Measurements from ENCODE around the gene KLF11.

KLF11 gene

DNA sequence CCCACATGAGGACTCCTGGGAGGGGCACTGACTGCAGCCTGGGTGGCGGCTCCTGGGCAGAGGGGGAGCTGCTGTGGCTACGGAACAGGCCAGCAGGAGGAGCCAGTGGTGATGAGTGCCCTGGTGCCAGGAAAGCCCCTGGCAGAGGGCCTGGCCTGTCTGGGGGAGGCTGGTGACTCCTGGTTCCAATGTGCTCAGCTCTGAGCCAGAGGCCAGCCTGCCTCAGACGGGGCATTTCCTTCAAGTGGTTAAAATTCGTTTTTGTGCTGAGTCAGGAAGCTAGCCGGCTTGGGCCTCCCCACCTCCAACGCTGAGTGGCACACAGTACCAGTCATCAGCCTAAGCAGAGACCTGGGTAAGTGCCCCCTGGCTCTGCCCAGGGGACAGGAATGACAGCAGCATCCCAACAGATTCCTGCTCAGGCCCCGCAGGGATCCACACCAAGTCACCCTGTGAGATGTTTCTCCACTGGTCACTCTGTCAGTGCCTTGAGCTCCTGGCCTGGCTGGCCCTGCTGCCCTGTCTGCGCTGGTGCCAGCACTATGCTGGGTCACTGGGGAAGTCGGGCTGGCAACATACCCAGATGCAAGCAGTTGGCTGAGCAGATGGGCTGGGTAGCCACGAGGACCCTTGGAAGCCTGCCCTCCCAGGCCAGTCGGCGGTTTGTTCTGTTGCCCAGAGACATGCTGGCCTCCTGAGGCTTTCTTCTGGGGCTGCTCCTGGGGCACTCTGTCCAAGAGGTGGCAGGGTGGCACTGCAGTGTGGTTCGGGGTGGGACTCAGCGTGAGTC is 7.1 kb upstream of the KLF11 start:
- peak; percentile 29 for DNase-seq
- in situ Hi-C loops (cut with MboI; ENCODE audit: low pct_unique_long_range_greater_than_20kb, low sequenced_read_pairs): no loop called here

DNA sequence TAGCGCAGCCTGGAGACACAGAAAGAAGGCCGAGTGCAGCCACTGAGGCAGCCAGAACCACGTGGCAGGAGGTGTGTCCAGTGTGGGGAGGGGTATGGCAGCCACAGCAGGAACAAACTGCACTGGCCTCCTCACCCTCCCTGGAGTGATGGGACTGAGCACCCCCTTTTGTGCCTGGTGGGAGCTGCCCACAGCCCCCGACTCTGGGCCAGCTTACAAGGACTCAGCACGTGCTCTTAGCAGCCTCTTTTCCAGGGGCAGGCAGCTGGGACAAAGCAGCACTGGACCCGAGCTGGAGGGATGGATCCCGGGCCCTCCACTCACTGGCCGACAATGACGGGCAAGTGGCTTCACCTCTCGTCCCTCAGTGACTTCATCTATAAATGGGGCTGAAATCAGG is 5.2 kb upstream of the KLF11 start:
- no peak for DNase-seq

DNA sequence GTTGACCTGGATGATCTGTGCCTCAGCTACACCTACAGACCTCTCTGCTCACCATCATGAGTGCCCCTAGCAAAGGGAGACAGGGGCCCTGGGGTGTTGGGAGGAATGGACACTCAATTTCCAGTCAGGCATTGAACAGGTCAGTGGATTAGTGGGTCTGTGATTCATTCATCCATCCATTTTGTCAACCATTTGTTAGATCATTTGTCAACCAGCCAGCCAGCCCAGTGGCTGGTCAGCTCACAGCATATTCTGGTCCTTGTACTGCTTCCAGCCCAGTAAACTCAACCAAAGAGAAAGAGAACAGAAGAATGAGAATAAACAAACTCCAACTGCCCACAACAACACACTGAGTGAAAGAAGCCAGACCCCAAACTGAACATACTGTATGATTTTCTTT is 4.6 kb upstream of the KLF11 start:
- in situ Hi-C loops (cut with MboI; ENCODE audit: low pct_unique_long_range_greater_than_20kb, low sequenced_read_pairs): no loop called here

More for the DNA sequence above, 5.2 kb upstream of the KLF11 start:
- in situ Hi-C loops (cut with MboI; ENCODE audit: low pct_unique_long_range_greater_than_20kb, low sequenced_read_pairs): no loop called here

DNA sequence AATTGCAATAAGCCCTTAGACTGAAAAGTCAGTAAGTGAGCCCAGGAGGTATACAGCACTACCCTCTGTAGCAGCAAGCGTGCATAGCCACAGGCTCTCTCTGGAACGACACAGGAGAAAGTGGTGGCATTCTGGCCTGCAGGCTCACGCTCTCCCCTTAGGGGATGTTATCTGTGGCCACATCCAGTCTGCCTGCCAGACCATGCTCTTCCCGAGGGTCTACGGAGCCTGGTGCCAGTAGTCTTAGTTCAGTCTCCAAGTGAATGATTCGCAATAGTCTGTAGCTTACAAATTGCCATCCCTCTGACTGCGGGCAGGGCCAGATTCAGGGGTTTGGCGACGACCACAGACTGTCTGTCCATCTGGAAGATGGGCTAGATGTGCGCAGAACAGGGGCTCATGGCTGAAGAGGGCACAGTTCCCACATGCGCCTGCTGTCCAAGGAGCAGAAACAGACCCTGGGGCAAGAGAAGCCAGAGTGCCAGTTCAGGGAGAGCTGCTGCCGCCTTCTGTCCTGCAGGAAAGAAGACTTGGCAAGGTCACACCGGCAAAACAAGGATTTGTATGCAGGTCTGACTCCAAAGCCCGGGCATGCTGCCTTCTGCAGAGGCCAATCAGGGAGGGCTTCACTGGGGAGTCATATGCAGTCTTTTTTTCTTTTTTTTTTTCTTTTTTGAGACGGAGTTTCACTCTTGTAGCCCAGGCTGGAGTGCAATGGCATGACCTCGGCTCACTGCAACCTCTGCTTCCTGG is 3.5 kb upstream of the KLF11 start:
- DNase-seq: no peak
- in situ Hi-C loops (cut with MboI; ENCODE audit: low pct_unique_long_range_greater_than_20kb, low sequenced_read_pairs): no loop called here

More for the DNA sequence above, 4.6 kb upstream of the KLF11 start:
- no peak for DNase-seq

DNA sequence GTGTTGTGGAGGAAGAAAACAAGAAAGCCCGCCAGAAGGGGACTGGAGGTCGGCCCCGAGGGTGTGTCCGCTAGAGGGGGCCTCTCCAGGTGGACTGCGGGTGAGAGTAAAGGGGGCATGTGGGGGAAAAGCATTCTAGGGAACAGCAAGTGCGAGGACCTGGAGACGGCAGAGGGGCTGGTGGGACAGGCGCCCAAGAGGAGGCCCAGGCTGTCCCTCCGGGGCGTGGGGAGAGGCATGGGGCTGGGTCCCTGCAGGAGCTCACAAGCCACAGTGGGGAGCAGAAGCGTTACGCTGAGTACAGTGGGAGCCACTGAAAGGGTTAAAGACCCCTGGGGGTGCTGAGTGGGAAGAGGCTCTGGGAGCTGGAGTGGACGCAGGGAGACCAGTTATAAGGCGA is 1.6 kb upstream of the KLF11 start:
- in situ Hi-C loops (cut with MboI; ENCODE audit: low pct_unique_long_range_greater_than_20kb, low sequenced_read_pairs): no loop called here

DNA sequence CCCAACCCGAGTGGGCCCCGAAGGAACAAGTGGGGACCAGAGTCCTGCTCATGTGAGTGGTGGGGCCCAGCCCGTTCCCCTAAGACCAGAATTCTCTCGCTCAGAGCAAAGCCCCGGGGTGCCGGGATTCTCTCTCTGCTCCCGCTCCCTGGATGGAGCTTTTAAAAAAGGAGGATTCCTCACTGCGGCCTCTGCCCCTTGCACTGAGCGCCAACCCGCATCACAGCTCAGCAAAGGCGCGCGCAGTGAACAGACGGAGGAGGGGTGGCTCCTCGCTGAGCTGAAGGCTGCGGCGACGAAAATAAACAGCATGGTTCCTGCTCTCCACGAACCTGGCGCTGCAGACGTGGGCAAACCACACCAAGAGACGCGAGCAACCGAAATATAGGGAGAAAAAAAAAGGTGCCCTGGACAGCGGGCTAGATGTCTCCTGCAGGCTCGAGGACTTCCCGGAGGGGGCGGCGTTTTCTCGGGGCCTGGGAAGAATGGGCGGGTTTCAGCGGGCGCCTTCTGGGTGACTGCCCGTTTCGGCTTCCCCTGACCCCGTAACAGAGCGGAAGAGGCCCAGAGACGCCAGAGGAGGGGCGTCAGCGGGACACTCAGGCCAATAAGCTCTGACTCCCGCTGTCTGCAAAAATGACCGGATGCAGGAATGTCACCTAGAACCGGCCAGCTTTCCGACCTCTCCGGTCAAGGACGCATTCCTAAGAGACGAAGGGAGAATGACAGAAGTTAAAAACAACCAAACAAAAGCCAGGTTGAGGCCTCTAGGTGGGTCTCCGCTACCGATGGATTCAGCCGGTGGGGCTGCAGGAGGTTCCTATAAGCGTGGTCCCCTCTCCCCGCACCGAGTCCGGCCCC is 819 bp upstream of the KLF11 start:
- in situ Hi-C loops (cut with MboI; ENCODE audit: low pct_unique_long_range_greater_than_20kb, low sequenced_read_pairs): no loop called here
- no peak for DNase-seq

More for the DNA sequence above, 1.6 kb upstream of the KLF11 start:
- DNase-seq: no peak

- peak; percentile 62 for DNase-seq
- in situ Hi-C loops (cut with MboI; ENCODE audit: low pct_unique_long_range_greater_than_20kb, low sequenced_read_pairs): no loop called here
Measured at GRCh38 chr2:10043906-10044601, 704 bp downstream of the KLF11 start.

GRCh38 chr2:10045561-10046355 is 2.4 kb downstream of the KLF11 start:
- no peak for DNase-seq
- in situ Hi-C loops (cut with MboI; ENCODE audit: low pct_unique_long_range_greater_than_20kb, low sequenced_read_pairs): no loop called here

- in situ Hi-C loops (cut with MboI; ENCODE audit: low pct_unique_long_range_greater_than_20kb, low sequenced_read_pairs): no loop called here
- DNase-seq: no peak
Measured at GRCh38 chr2:10046931-10047330, 3.6 kb downstream of the KLF11 start.

- in situ Hi-C loops (cut with MboI; ENCODE audit: low pct_unique_long_range_greater_than_20kb, low sequenced_read_pairs): no loop called here
- DNase-seq: no peak
Measured at GRCh38 chr2:10047616-10048500, 4.5 kb downstream of the KLF11 start.

GRCh38 chr2:10048501-10049171 is 5.3 kb downstream of the KLF11 start:
- in situ Hi-C loops (cut with MboI; ENCODE audit: low pct_unique_long_range_greater_than_20kb, low sequenced_read_pairs): no loop called here

DNA sequence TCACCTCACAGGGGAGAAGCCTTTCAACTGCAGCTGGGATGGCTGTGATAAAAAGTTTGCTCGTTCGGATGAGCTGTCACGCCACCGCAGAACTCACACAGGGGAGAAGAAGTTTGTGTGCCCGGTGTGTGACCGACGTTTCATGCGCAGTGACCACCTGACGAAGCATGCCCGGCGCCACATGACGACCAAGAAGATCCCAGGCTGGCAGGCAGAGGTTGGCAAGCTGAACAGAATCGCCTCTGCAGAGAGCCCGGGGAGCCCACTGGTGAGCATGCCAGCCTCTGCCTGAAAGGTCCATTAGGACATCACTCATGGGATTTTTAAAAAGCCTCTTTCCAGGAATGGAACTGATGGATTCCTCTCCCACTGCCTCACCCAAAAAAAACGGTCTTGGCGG is 8.9 kb downstream of the KLF11 start:
- DNase-seq: no peak
- in situ Hi-C loops (cut with MboI; ENCODE audit: low pct_unique_long_range_greater_than_20kb, low sequenced_read_pairs): loop anchor here (10.0 kb wide), 1 partner anchor 257 kb away; no protein-coding TSS in a partner anchor

More at GRCh38 chr2:10048501-10049171, 5.3 kb downstream of the KLF11 start:
- peak; percentile 74 for DNase-seq

- no peak for DNase-seq
- in situ Hi-C loops (cut with MboI; ENCODE audit: low pct_unique_long_range_greater_than_20kb, low sequenced_read_pairs): loop anchor here (10.0 kb wide), 1 partner anchor 259 kb away; no protein-coding TSS in a partner anchor
Measured at GRCh38 chr2:10053351-10053750, 10.0 kb downstream of the KLF11 start.

DNA sequence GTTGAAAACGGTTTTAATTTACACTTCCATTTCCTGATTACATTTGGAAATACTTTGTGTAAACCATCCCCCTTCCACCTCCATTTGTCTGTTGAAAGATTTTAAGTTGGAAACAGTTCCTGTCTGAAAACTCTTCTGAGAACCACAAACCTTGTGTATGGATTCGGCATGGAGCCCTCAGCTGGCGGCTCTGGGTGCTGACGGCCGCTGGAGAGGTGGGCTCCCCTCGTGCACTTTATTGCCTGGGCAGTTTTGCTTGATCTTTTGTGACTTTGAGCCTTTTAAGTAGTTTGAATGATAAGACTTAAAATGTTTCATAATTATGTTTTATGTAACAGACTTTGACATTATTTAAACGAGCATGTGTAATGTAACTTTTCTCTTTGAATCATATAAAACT is 11.1 kb downstream of the KLF11 start:
- in situ Hi-C loops (cut with MboI; ENCODE audit: low pct_unique_long_range_greater_than_20kb, low sequenced_read_pairs): loop anchor here (10.0 kb wide), 1 partner anchor 260 kb away; no protein-coding TSS in a partner anchor
- DNase-seq: no peak

DNA sequence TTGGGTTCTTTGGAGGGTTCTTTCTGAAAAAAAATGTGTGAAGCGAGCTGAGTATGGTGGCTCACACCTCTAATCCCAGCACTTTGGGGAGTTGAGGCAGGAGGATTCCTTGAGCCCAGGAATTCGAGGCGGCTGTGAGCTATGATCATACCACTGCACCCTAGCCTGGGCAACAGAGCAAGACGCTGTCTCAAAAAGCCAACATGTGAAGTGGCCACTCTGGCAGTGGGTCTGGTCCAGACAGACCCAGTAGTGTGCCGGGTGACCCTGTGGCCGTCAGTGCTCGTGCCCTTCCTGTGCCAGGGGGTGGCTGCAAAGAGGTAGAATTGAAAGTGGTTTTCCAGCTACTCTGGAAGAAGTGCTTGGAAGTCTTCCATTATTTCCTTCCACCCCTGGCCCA is 11.6 kb downstream of the KLF11 start:
- in situ Hi-C loops (cut with MboI; ENCODE audit: low pct_unique_long_range_greater_than_20kb, low sequenced_read_pairs): loop anchor here (10.0 kb wide), 1 partner anchor 260 kb away; no protein-coding TSS in a partner anchor
- DNase-seq: no peak

DNA sequence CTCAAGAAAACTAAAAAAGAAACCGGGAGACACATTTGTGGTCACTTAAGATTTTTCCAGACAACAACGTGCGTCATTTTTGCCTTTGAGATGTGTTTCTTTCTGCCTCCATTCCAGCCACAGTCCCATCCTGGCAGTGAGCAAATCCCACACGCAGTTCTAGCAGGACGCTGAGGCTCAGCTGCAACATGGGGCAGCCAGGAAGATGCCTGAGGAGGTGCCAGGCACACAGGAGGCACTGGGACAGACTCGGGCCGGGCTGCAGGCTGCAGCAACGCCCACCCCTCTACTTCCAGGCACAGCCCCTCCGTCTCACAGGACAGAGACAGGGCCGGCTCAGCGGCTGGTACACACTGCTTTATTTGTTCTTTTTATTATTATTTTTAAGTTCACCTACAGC is 13.1 kb downstream of the KLF11 start:
- in situ Hi-C loops (cut with MboI; ENCODE audit: low pct_unique_long_range_greater_than_20kb, low sequenced_read_pairs): loop anchor here (10.0 kb wide), 1 partner anchor 262 kb away; no protein-coding TSS in a partner anchor
- DNase-seq: no peak
